H1 (cell line): ENCODE data around the gene MAGI2. TPM values are rescaled to one million over a fixed set of nuclear protein-coding genes. Genes with fewer than 3 reads are reported as not detected.

Experiments used
- CTCF ChIA-PET: fragments of 300-600 bp; sonication (Branson Sonifier 250); formaldehyde crosslinking; loops from one replicate; lab custom pipeline; 2021; ENCODE audit not compliant: partially characterized antibody; lab: Charles Lee
- POLR2A ChIA-PET: fragments of 300-600 bp; sonication (Branson Sonifier 250); formaldehyde crosslinking; loops from one replicate; lab custom pipeline; 2021; ENCODE audit warnings: inconsistent platforms; ENCODE audit not compliant: partially characterized antibody; lab: Charles Lee
- DNase-seq, 2 experiments: peaks; one replicate each; pipeline versions ENCODE4 v3.0.0 to v3.0.0-alpha.2; 2010 to 2022; ENCODE audit warnings: low spot score in 2 of 2, low read depth in 1 of 2, mixed read lengths in 1 of 2
- FAIRE-seq: peaks from 2 replicates; lab custom pipeline; 2011; peaks lifted over from hg19 to GRCh38; lab: Jason Lieb, UNC
- H2AFZ ChIP-seq: 2 replicates; pipeline ENCODE4 v1.8.1; 2012; ENCODE audit warnings: low read length, inconsistent platforms
- H2AK5ac ChIP-seq: 2 replicates; pipeline ENCODE4 v1.6.1; 2013; ENCODE audit warnings: low read depth, low read length
- H2BK120ac ChIP-seq: replicated peaks from 2 replicates; pipeline ENCODE3; 2013; ENCODE audit warnings: low read depth, low read length, inconsistent platforms
- H2BK12ac ChIP-seq: 2 replicates; pipeline ENCODE4 v1.6.1; 2013; ENCODE audit warnings: low read depth, low read length
- H2BK15ac ChIP-seq: 2 replicates; pipeline ENCODE4 v1.6.1; 2013; ENCODE audit warnings: low read length
- H2BK20ac ChIP-seq: 2 replicates; pipeline ENCODE4 v1.6.1; 2013; ENCODE audit warnings: low read length
- H2BK5ac ChIP-seq: 2 replicates; pipeline ENCODE4 v1.6.1; 2013; ENCODE audit warnings: low read depth, low read length
- H3K14ac ChIP-seq: 2 replicates; pipeline ENCODE4 v1.6.1; 2013; ENCODE audit warnings: inconsistent platforms; ENCODE audit not compliant: insufficient read length
- H3K18ac ChIP-seq: 2 replicates; pipeline ENCODE4 v1.6.1; 2013; ENCODE audit warnings: low read length; ENCODE audit errors: extremely low read depth
- H3K23ac ChIP-seq: 2 replicates; pipeline ENCODE4 v1.6.1; 2013; ENCODE audit warnings: inconsistent platforms; ENCODE audit not compliant: insufficient read length
- H3K23me2 ChIP-seq: 2 replicates; pipeline ENCODE4 v1.6.1; 2013; ENCODE audit warnings: low read depth, low read length
- H3K27ac ChIP-seq: 2 replicates; pipeline ENCODE4 v1.6.1; 2011; ENCODE audit warnings: low read depth, low read length, inconsistent platforms
- H3K27me3 ChIP-seq, 4 experiments: replicated peaks in 1 of 4; 1 replicate in 1 of 4; 2 replicates in 3 of 4; pipeline versions ENCODE4 v1.6.1 to v1.8.1; 2011 to 2013; ENCODE audit warnings: low read length in 3 of 4, mild to moderate bottlenecking in 3 of 4, inconsistent platforms in 2 of 4, mixed read lengths in 2 of 4, moderate library complexity in 1 of 4; ENCODE audit not compliant: control insufficient read depth in 3 of 4, insufficient read depth in 3 of 4; ENCODE audit errors: extremely low read depth in 1 of 4
- H3K36me3 ChIP-seq, 4 experiments: 2 replicates each; pipeline versions ENCODE4 v1.6.1 to v1.8.1; 2011 to 2013; ENCODE audit warnings: mild to moderate bottlenecking in 4 of 4, low read length in 3 of 4, moderate library complexity in 2 of 4, control low read depth in 1 of 4, inconsistent platforms in 1 of 4; ENCODE audit not compliant: insufficient read depth in 4 of 4, control insufficient read depth in 2 of 4
- H3K4ac ChIP-seq: replicated peaks from 2 replicates; pipeline ENCODE3; 2013; ENCODE audit warnings: low read length, low read depth, mixed read lengths, inconsistent platforms; ENCODE audit not compliant: insufficient read length
- H3K4me1 ChIP-seq, 4 experiments: replicated peaks in 1 of 4; 1 replicate in 1 of 4; 2 replicates in 3 of 4; pipeline versions ENCODE4 v1.6.1 to v1.8.1; 2011 to 2013; ENCODE audit warnings: low read length in 3 of 4, inconsistent platforms in 2 of 4, mixed read lengths in 1 of 4; ENCODE audit not compliant: insufficient read depth in 4 of 4, control insufficient read depth in 3 of 4
- H3K4me2 ChIP-seq, 2 experiments: 2 replicates each; pipeline versions ENCODE4 v1.6.1 to v1.8.1; 2011 to 2013; ENCODE audit warnings: low read depth in 2 of 2, low read length in 2 of 2, control low read depth in 1 of 2, inconsistent platforms in 1 of 2, mild to moderate bottlenecking in 1 of 2; ENCODE audit not compliant: insufficient read depth in 1 of 2
- H3K4me3 ChIP-seq, 4 experiments: fragments of 200-600, 300-600 bp in 1 of 4; sonication (generic), shearing (Covaris generic), sonication (Bioruptor Twin) in 1 of 4; 2 replicates each; pipeline versions ENCODE4 v1.5.1 to v1.8.1; 2011 to 2016; ENCODE audit warnings: low read length in 4 of 4, low read depth in 3 of 4, control low read depth in 2 of 4, inconsistent platforms in 2 of 4, mild to moderate bottlenecking in 2 of 4, mixed read lengths in 1 of 4, moderate library complexity in 1 of 4; ENCODE audit not compliant: insufficient read depth in 2 of 4; ENCODE audit errors: extremely low read depth in 1 of 4
- H3K56ac ChIP-seq: replicated peaks from 2 replicates; pipeline ENCODE3; 2013; ENCODE audit warnings: low read depth, mild to moderate bottlenecking, mixed read lengths, low read length, inconsistent platforms; ENCODE audit not compliant: insufficient read length
- H3K79me1 ChIP-seq: 2 replicates; pipeline ENCODE4 v1.6.1; 2013; ENCODE audit warnings: low read depth, low read length, control low read depth
- H3K79me2 ChIP-seq, 2 experiments: 2 replicates each; pipeline versions ENCODE4 v1.6.1 to v1.8.1; 2012 to 2013; ENCODE audit warnings: low read length in 2 of 2, mild to moderate bottlenecking in 2 of 2, inconsistent platforms in 1 of 2; ENCODE audit not compliant: insufficient read depth in 2 of 2, control insufficient read depth in 1 of 2
- H3K9ac ChIP-seq, 4 experiments: replicated peaks in 1 of 4; 1 replicate in 1 of 4; 2 replicates in 3 of 4; pipeline versions ENCODE4 v1.6.1 to v1.8.1; 2011 to 2013; ENCODE audit warnings: low read depth in 3 of 4, low read length in 3 of 4, control low read depth in 2 of 4, mild to moderate bottlenecking in 2 of 4, moderate library complexity in 2 of 4, inconsistent platforms in 1 of 4; ENCODE audit errors: extremely low read depth in 1 of 4
- H3K9me3 ChIP-seq, 2 experiments: 2 replicates each; pipeline versions ENCODE4 v1.6.1 to v1.8.1; 2012 to 2013; ENCODE audit warnings: mild to moderate bottlenecking in 2 of 2, moderate library complexity in 2 of 2, control low read depth in 1 of 2, inconsistent platforms in 1 of 2, low read depth in 1 of 2, low read length in 1 of 2, mixed read lengths in 1 of 2; ENCODE audit not compliant: insufficient read depth in 2 of 2
- H4K20me1 ChIP-seq, 2 experiments: replicated peaks in 1 of 2; 2 replicates each; pipeline versions ENCODE3 to v1.8.1; 2011 to 2013; ENCODE audit warnings: inconsistent platforms in 2 of 2, low read length in 2 of 2, mild to moderate bottlenecking in 1 of 2; ENCODE audit not compliant: insufficient read depth in 2 of 2, control insufficient read depth in 1 of 2
- H4K5ac ChIP-seq: 2 replicates; pipeline ENCODE4 v1.6.1; 2013; ENCODE audit warnings: low read length, low read depth, mixed read lengths, inconsistent platforms; ENCODE audit not compliant: insufficient read length
- H4K8ac ChIP-seq: 2 replicates; pipeline ENCODE4 v1.8.0; 2013; ENCODE audit warnings: mild to moderate bottlenecking, moderate library complexity, low read length, inconsistent platforms; ENCODE audit not compliant: insufficient read depth; ENCODE audit errors: extremely low read depth
- H4K91ac ChIP-seq: replicated peaks from 2 replicates; pipeline ENCODE3; 2013; ENCODE audit warnings: low read length, mixed read lengths, inconsistent platforms; ENCODE audit not compliant: insufficient read length
- BCL11A ChIP-seq, 2 experiments: IDR thresholded peaks; one replicate each; pipeline ENCODE4 v1.6.1; 2011; ENCODE audit warnings: low read depth in 2 of 2, low read length in 2 of 2, mild to moderate bottlenecking in 2 of 2
- BRCA1 ChIP-seq: IDR thresholded peaks from 2 replicates; pipeline ENCODE4 v1.6.1; 2012; ENCODE audit warnings: low read depth, low read length, improper control_type of control experiment
- RNF2 ChIP-seq: fragments of 200-900, 300-1000 bp; sonication (generic); IDR thresholded peaks from 2 replicates; pipeline ENCODE4 v1.7.1; 2016; ENCODE audit warnings: borderline replicate concordance, low read depth, mild to moderate bottlenecking, antibody characterized with exemption, low read length; ENCODE audit not compliant: poor library complexity, severe bottlenecking; ENCODE audit errors: missing control alignments
- RXRA ChIP-seq: IDR thresholded peaks from 2 replicates; pipeline ENCODE4 v1.6.1; 2011; ENCODE audit warnings: low read depth, mild to moderate bottlenecking, low read length, moderate library complexity; ENCODE audit not compliant: insufficient read depth
- SAP30 ChIP-seq: fragments of 300-600 bp; sonication (generic); IDR thresholded peaks from 2 replicates; pipeline ENCODE4 v1.7.1; 2012; ENCODE audit warnings: low read length, moderate library complexity, mild to moderate bottlenecking, inconsistent platforms; ENCODE audit not compliant: insufficient read depth, insufficient replicate concordance
- SP1 ChIP-seq: IDR thresholded peaks from 2 replicates; pipeline ENCODE4 v1.6.1; 2011; ENCODE audit warnings: low read depth, low read length
- TEAD4 ChIP-seq: IDR thresholded peaks from 2 replicates; pipeline ENCODE4 v1.6.1; 2012; ENCODE audit warnings: low read depth, low read length, inconsistent platforms, mixed read lengths
- ZNF274 ChIP-seq: IDR thresholded peaks from 2 replicates; pipeline ENCODE4 v1.7.0; 2012; ENCODE audit warnings: low read length, borderline replicate concordance; ENCODE audit errors: extremely low read depth
- WGBS, 2 experiments: shearing (Covaris generic) in 1 of 2; methylation state at CpG; one replicate each; pipeline versions ENCODE4 v1.1.6 to v1.1.7; 2013 to 2015; ENCODE audit warnings: low lambda C conversion rate in 2 of 2, mixed read lengths in 2 of 2, inconsistent platforms in 1 of 2, low coverage in 1 of 2, missing lambda C conversion rate in 1 of 2; ENCODE audit not compliant: insufficient replicate concordance in 2 of 2, insufficient coverage in 1 of 2, insufficient read length in 1 of 2; ENCODE audit errors: extremely low coverage in 1 of 2, missing lambda C conversion rate in 1 of 2; 5-methylcytosine and 5-hydroxymethylcytosine counted together
- polyA plus RNA-seq, 7 experiments: library from polyadenylated mRNA; depleted of rRNA in 3 of 7; stranded (reverse) in 5 of 7; unstranded in 2 of 7; fragments of >200 nt in 5 of 7; fragments of 200-250 nt in 2 of 7; gene quantifications; 1 replicate in 5 of 7; 2 replicates in 1 of 7; 4 replicates in 1 of 7; pipeline versions ENCODE4 v1.2.1 to v1.2.3, GENCODE V29; 2011 to 2013; ENCODE audit warnings: missing spikeins in 2 of 7, mixed read lengths in 2 of 7
- total RNA-seq: library from RNA; stranded (reverse); fragmentation: NEBNext Ultra II Directional; extraction: Animal tissue kit (Norgen Biotek cat#: 25700); gene quantifications from 2 replicates; pipeline ENCODE4 v1.2.1, GENCODE V29; 2021
- TF ChIP-seq, protein P1 (sequence below): IDR thresholded peaks from 2 replicates; pipeline ENCODE4 v1.6.1; 2012; ENCODE audit warnings: inconsistent platforms
- TF ChIP-seq, protein P2 (sequence below): IDR thresholded peaks from 2 replicates; pipeline ENCODE4 v1.6.1; 2012; ENCODE audit warnings: inconsistent platforms

The MAGI2 gene
- total and polyA plus RNA-seq, 2 of the 8 experiments (the other 6 are each of a cell fraction or from before 2014, with no cell fraction given), result 6.0 to 27.3 TPM

DNA sequence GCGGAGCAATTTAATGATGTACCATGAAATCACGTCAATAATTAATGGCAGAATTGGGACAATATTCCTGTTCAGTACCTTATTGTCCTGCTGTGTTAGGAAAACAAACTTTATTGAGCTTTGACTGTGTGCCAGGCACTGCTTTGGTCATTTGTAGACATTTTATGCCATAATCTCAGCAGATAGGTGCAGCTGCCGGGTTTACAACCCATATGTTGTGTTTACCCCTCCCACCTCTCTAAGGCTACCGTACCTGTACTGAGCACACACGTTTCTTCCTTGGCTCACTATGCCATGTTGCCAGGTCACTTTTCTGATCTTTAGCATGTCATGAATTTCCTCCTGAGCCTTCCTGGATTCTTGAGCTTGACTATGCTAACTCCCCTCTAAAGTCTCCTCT lies 1232.7 kb downstream of the MAGI2 start:
- Histone ChIP-seq H4K5ac (no peak overlapping the region), H3K79me1 (no peaks in the 10 kb centered on the region), H3K36me3 (no peaks in the 10 kb centered on the region), H4K91ac (no peak overlapping the region), H2BK5ac (no peak overlapping the region), H3K4me1 (no peaks in the 10 kb centered on the region), H3K9me3 (no peaks in the 10 kb centered on the region), H2BK20ac (no peak overlapping the region), H4K20me1 (no peaks in the 10 kb centered on the region), H3K4me3 (no peak overlapping the region), H3K23me2 (no peaks in the 10 kb centered on the region), H3K56ac (no peak overlapping the region), H3K14ac (no peak overlapping the region), H2BK120ac (no peak overlapping the region), H3K23ac (no peak overlapping the region), H3K27me3 (no peaks in the 10 kb centered on the region), H2BK12ac (no peak overlapping the region), H3K79me2 (no peaks in the 10 kb centered on the region), H2AFZ (no peak overlapping the region), H2AK5ac (no peak overlapping the region), H3K4ac (no peak overlapping the region), H3K18ac (no peak overlapping the region), H2BK15ac (no peak overlapping the region), H3K4me2 (no peak overlapping the region), H3K27ac (no peak overlapping the region), H4K8ac (no peak overlapping the region), H3K9ac (no peak overlapping the region)
- POLR2A ChIA-PET, result no interaction called here
- TF ChIP-seq, protein P1, sequence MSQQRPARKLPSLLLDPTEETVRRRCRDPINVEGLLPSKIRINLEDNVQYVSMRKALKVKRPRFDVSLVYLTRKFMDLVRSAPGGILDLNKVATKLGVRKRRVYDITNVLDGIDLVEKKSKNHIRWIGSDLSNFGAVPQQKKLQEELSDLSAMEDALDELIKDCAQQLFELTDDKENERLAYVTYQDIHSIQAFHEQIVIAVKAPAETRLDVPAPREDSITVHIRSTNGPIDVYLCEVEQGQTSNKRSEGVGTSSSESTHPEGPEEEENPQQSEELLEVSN, result no peak
- TF ChIP-seq BCL11A (IDR thresholded peaks at IDR 0.05; ENCODE audit: low read depth in 2 of 2, low read length in 2 of 2), result no peak
- no peak for TF ChIP-seq TEAD4
- TF ChIP-seq ZNF274, result no peak
- TF ChIP-seq BRCA1, result no peak
- TF ChIP-seq SAP30, result no peak
- TF ChIP-seq, protein P2, sequence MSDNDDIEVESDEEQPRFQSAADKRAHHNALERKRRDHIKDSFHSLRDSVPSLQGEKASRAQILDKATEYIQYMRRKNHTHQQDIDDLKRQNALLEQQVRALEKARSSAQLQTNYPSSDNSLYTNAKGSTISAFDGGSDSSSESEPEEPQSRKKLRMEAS, result no peak
- TF ChIP-seq RXRA, result no peak
- TF ChIP-seq RNF2, result no peak
- TF ChIP-seq SP1, result no peak
- FAIRE-seq (no peak), DNase-seq (no peak)
- 93% methylated on average over 5 of the region's 5 CpGs; no CpG with 5 or more reads in 1 of the 2 experiments for WGBS, 2 experiments
- CTCF ChIA-PET, result interaction anchor here (0.6 to 4.4 kb wide), 4 partner anchors 11 to 132 kb away, joined by 3 to 44 read pairs (median 7); no protein-coding TSS in a partner anchor
